HepG2 (cell line): ENCODE results near the gene PODN. TPM values are rescaled to one million over a fixed set of nuclear protein-coding genes. Genes with fewer than 3 reads are reported as not detected.

ENCODE experiments used
- BCL6 ChIP-seq: IDR thresholded peaks from 2 replicates; pipeline ENCODE4 v1.6.1; 2016; ENCODE audit warnings: missing genetic modification reagents, missing compliant biosample characterization
- BORCS8-MEF2B ChIP-seq: sonication (generic); formaldehyde crosslinking; IDR thresholded peaks from 2 replicates; pipeline ENCODE4 v1.8.0; 2022; ENCODE audit warnings: mild to moderate bottlenecking, missing genetic modification reagents
- CCDC6 ChIP-seq: sonication (generic); formaldehyde crosslinking; IDR thresholded peaks from 2 replicates; pipeline ENCODE4 v1.8.1; 2022; ENCODE audit warnings: mild to moderate bottlenecking, missing genetic modification reagents, moderate library complexity
- E2F2 ChIP-seq: sonication (generic); formaldehyde crosslinking; IDR thresholded peaks from 2 replicates; pipeline ENCODE4 v1.4.0; 2020; ENCODE audit warnings: missing genetic modification reagents, borderline replicate concordance
- ESRRA ChIP-seq: sonication (generic); formaldehyde crosslinking; IDR thresholded peaks from 2 replicates; pipeline ENCODE4 v1.5.1; 2020; ENCODE audit warnings: mild to moderate bottlenecking, low read depth, missing genetic modification reagents
- ISL2 ChIP-seq: sonication (generic); formaldehyde crosslinking; IDR thresholded peaks from 2 replicates; pipeline ENCODE4 v1.5.0; 2020; ENCODE audit warnings: missing genetic modification reagents
- JARID2 ChIP-seq: sonication (generic); formaldehyde crosslinking; IDR thresholded peaks from 2 replicates; pipeline ENCODE4 v1.8.1; 2023; ENCODE audit warnings: missing genetic modification reagents, inconsistent platforms; ENCODE audit not compliant: insufficient replicate concordance
- PRMT3 ChIP-seq: sonication (generic); formaldehyde crosslinking; IDR thresholded peaks from 2 replicates; pipeline ENCODE4 v1.8.1; 2022; ENCODE audit warnings: low read depth, mild to moderate bottlenecking, moderate library complexity, missing genetic modification reagents, borderline replicate concordance
- RBAK ChIP-seq: sonication (generic); formaldehyde crosslinking; IDR thresholded peaks from 2 replicates; pipeline ENCODE4 v1.5.1; 2020; ENCODE audit warnings: mild to moderate bottlenecking, missing genetic modification reagents
- SPEN ChIP-seq: sonication (generic); formaldehyde crosslinking; IDR thresholded peaks from 2 replicates; pipeline ENCODE4 v1.5.1; 2020; ENCODE audit warnings: low read depth, mild to moderate bottlenecking, missing genetic modification reagents
- XRCC5 ChIP-seq: fragments of 200-400 bp; formaldehyde crosslinking; optimal IDR thresholded peaks from 2 replicates; pipeline ENCODE3; 2017; ENCODE audit warnings: mild to moderate bottlenecking, low read length
- ZBTB4 ChIP-seq: sonication (generic); formaldehyde crosslinking; IDR thresholded peaks from 2 replicates; pipeline ENCODE4 v1.4.0; 2020; ENCODE audit warnings: missing genetic modification reagents, mild to moderate bottlenecking, borderline replicate concordance
- ZNF230 ChIP-seq: sonication (generic); formaldehyde crosslinking; IDR thresholded peaks from 2 replicates; pipeline ENCODE4 v1.4.0; 2020; ENCODE audit warnings: mild to moderate bottlenecking, missing genetic modification reagents
- ZNF44 ChIP-seq: sonication (generic); formaldehyde crosslinking; IDR thresholded peaks from 2 replicates; pipeline ENCODE4 v1.5.1; 2020; ENCODE audit warnings: mild to moderate bottlenecking, missing genetic modification reagents
- ZNF766 ChIP-seq: sonication (generic); formaldehyde crosslinking; IDR thresholded peaks from 2 replicates; pipeline ENCODE4 v1.5.0; 2020; ENCODE audit warnings: missing genetic modification reagents, borderline replicate concordance
- polyA plus RNA-seq, 8 experiments: library from polyadenylated mRNA; depleted of rRNA in 3 of 8; stranded (reverse) in 7 of 8; unstranded in 1 of 8; fragments of >200 nt; fragmentation: Illumina TruSeq in 4 of 8; extraction: Trizol in 4 of 8; gene quantifications; 2 replicates each; pipeline versions ENCODE4 v1.2.1 to v1.2.3, GENCODE V29; 2011 to 2016; ENCODE audit warnings: low read depth in 4 of 8, missing spikeins in 1 of 8, mixed read lengths in 1 of 8; ENCODE audit not compliant: insufficient read depth in 1 of 8
- total RNA-seq, 5 experiments: library from RNA; depleted of rRNA; stranded (reverse); fragments of >200 nt; fragmentation: Illumina TruSeq; extraction: Trizol; gene quantifications; 2 replicates each; pipeline ENCODE4 v1.2.3, GENCODE V29; 2016; ENCODE audit warnings: low read depth in 1 of 5
- TF ChIP-seq, protein P1 (sequence below): conservative IDR thresholded peaks from 2 replicates; pipeline ENCODE4 v1.6.1; 2018; ENCODE audit warnings: missing genetic modification reagents
- TF ChIP-seq, protein P2 (sequence below): IDR thresholded peaks from 2 replicates; pipeline ENCODE4 v1.6.1; 2016; ENCODE audit warnings: low read depth, borderline replicate concordance
- TF ChIP-seq, protein P3 (sequence below): sonication (generic); formaldehyde crosslinking; IDR thresholded peaks from 2 replicates; pipeline ENCODE4 v1.4.0; 2020; ENCODE audit warnings: missing genetic modification reagents
- TF ChIP-seq, protein P4 (sequence below): sonication (generic); formaldehyde crosslinking; IDR thresholded peaks from 2 replicates; pipeline ENCODE4 v1.4.0; 2020; ENCODE audit warnings: missing genetic modification reagents

The PODN gene
- total and polyA plus RNA-seq, 2 of the 13 experiments (the other 11 are each of a cell fraction or from before 2014, with no cell fraction given): 0.13 TPM; not detected in 1

GRCh38 chr1:53014791-53015507 lies 47.1 kb upstream of the PODN start (continued):
- TF ChIP-seq, protein P1, sequence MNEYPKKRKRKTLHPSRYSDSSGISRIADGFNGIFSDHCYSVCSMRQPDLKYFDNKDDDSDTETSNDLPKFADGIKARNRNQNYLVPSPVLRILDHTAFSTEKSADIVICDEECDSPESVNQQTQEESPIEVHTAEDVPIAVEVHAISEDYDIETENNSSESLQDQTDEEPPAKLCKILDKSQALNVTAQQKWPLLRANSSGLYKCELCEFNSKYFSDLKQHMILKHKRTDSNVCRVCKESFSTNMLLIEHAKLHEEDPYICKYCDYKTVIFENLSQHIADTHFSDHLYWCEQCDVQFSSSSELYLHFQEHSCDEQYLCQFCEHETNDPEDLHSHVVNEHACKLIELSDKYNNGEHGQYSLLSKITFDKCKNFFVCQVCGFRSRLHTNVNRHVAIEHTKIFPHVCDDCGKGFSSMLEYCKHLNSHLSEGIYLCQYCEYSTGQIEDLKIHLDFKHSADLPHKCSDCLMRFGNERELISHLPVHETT (CRISPR knock-in tag): 0 out of 2 replicates have a peak, but pooled peaks have one; percentile 44
- TF ChIP-seq ZBTB4 (CRISPR knock-in tag): no peak
- TF ChIP-seq JARID2 (CRISPR knock-in tag): no peak
- TF ChIP-seq E2F2: no peak
- TF ChIP-seq, protein P2, sequence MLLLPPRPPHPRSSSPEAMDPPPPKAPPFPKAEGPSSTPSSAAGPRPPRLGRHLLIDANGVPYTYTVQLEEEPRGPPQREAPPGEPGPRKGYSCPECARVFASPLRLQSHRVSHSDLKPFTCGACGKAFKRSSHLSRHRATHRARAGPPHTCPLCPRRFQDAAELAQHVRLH: peak; percentile 61; the same call in 1 of the 2 replicates
- no peak for TF ChIP-seq RBAK (CRISPR knock-in tag)
- peak; percentile 70 for TF ChIP-seq SPEN (CRISPR knock-in tag)
- TF ChIP-seq ZNF766 (CRISPR knock-in tag): no peak
- TF ChIP-seq ZNF44 (CRISPR knock-in tag): 0 out of 2 replicates have a peak, but pooled peaks have one; percentile 39
- peak; percentile 43 for TF ChIP-seq BCL6 (CRISPR knock-in tag)
- TF ChIP-seq, protein P3, sequence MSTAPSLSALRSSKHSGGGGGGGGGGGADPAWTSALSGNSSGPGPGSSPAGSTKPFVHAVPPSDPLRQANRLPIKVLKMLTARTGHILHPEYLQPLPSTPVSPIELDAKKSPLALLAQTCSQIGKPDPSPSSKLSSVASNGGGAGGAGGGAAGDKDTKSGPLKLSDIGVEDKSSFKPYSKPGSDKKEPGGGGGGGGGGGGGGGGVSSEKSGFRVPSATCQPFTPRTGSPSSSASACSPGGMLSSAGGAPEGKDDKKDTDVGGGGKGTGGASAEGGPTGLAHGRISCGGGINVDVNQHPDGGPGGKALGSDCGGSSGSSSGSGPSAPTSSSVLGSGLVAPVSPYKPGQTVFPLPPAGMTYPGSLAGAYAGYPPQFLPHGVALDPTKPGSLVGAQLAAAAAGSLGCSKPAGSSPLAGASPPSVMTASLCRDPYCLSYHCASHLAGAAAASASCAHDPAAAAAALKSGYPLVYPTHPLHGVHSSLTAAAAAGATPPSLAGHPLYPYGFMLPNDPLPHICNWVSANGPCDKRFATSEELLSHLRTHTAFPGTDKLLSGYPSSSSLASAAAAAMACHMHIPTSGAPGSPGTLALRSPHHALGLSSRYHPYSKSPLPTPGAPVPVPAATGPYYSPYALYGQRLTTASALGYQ: peak; percentile 54; the same call in 1 of the 2 replicates
- TF ChIP-seq ZNF230 (CRISPR knock-in tag): no peak
- no peak for TF ChIP-seq BORCS8-MEF2B (CRISPR knock-in tag)
- TF ChIP-seq XRCC5: peak; percentile 97
- TF ChIP-seq, protein P4, sequence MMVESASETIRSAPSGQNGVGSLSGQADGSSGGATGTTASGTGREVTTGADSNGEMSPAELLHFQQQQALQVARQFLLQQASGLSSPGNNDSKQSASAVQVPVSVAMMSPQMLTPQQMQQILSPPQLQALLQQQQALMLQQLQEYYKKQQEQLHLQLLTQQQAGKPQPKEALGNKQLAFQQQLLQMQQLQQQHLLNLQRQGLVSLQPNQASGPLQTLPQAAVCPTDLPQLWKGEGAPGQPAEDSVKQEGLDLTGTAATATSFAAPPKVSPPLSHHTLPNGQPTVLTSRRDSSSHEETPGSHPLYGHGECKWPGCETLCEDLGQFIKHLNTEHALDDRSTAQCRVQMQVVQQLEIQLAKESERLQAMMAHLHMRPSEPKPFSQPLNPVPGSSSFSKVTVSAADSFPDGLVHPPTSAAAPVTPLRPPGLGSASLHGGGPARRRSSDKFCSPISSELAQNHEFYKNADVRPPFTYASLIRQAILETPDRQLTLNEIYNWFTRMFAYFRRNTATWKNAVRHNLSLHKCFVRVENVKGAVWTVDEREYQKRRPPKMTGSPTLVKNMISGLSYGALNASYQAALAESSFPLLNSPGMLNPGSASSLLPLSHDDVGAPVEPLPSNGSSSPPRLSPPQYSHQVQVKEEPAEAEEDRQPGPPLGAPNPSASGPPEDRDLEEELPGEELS (CRISPR knock-in tag): peak; percentile 45; the same call in 1 of the 2 replicates
- TF ChIP-seq PRMT3 (CRISPR knock-in tag): no peak
- TF ChIP-seq ISL2 (CRISPR knock-in tag): no peak
- no peak for TF ChIP-seq ESRRA (CRISPR knock-in tag)
- TF ChIP-seq CCDC6: no peak
